Small intestine (tissue), 16 donors: ENCODE results near the gene DOLK. TPM values are rescaled to one million over a fixed set of nuclear protein-coding genes. Genes with fewer than 3 reads are reported as not detected.

Experiments
- DNase-seq, 2 donors: peaks; one replicate each; pipeline versions ENCODE4 v3.0.0 to v3.0.0-alpha.2; 2013
- FAIRE-seq: peaks from 2 replicates; lab custom pipeline; 2012; peaks lifted over from hg19 to GRCh38; lab: Jason Lieb, UNC
- H3K27ac ChIP-seq, 3 donors: one replicate each; pipeline ENCODE4 v1.5.1; 2013; ENCODE audit warnings: low read length in 2 of 3, mild to moderate bottlenecking in 2 of 3, control low read depth in 1 of 3, inconsistent platforms in 1 of 3, low read depth in 1 of 3, moderate library complexity in 1 of 3
- H3K27me3 ChIP-seq, 3 donors: one replicate each; pipeline ENCODE4 v1.6.1; 2013; ENCODE audit warnings: low read length in 3 of 3, inconsistent platforms in 1 of 3; ENCODE audit not compliant: control insufficient read depth in 3 of 3, insufficient read depth in 3 of 3
- H3K36me3 ChIP-seq, 3 donors: one replicate each; pipeline ENCODE4 v1.6.1; 2013; ENCODE audit warnings: low read length in 3 of 3, inconsistent platforms in 1 of 3, low read depth in 1 of 3, mild to moderate bottlenecking in 1 of 3, moderate library complexity in 1 of 3; ENCODE audit not compliant: control insufficient read depth in 3 of 3, insufficient read depth in 2 of 3
- H3K4me1 ChIP-seq, 3 donors: one replicate each; pipeline ENCODE4 v1.6.1; 2013; ENCODE audit warnings: low read length in 2 of 3, inconsistent platforms in 1 of 3, low read depth in 1 of 3, mild to moderate bottlenecking in 1 of 3, moderate library complexity in 1 of 3; ENCODE audit not compliant: control insufficient read depth in 3 of 3, insufficient read depth in 2 of 3
- H3K4me3 ChIP-seq, 3 donors: one replicate each; pipeline ENCODE4 v1.5.1; 2013; ENCODE audit warnings: low read length in 3 of 3, control low read depth in 1 of 3, inconsistent platforms in 1 of 3, low read depth in 1 of 3, mild to moderate bottlenecking in 1 of 3, moderate library complexity in 1 of 3
- H3K9me3 ChIP-seq, 2 donors: one replicate each; pipeline ENCODE4 v1.6.1; 2013; ENCODE audit warnings: low read depth in 1 of 2, low read length in 1 of 2; ENCODE audit not compliant: control insufficient read depth in 2 of 2, insufficient read depth in 1 of 2
- WGBS, 3 donors: extraction: QIAGEN DNeasy Blood & Tissue Kit; methylation state at CpG; one replicate each; pipeline ENCODE4 v1.1.7; 2013; 5-methylcytosine and 5-hydroxymethylcytosine counted together
- long read RNA-seq, 10 donors: transcript quantifications; one replicate each; lab custom pipeline, GENCODE V29; 2026
- polyA plus RNA-seq, 4 donors: library from polyadenylated mRNA; stranded (reverse) in 3 of 4; unstranded in 1 of 4; fragments of 200-250 nt in 3 of 4; fragments of 120-200 nt in 1 of 4; gene quantifications; one replicate each; pipeline versions ENCODE4 v1.2.1 to v1.2.3, GENCODE V29; 2013
- donor health status: healthy with polysubstance abuse.
- donor health status: control.
- donor health status: control.
- donor health status: Bipolar disorder and iron deficiency.
- donor health status: healthy.

Gene DOLK
- 10 to 100 TPM in 2 of 4 donors, 1 to 10 TPM in 2; 2.9 to 15.2 (median 9.2) TPM for polyA plus RNA-seq
- long read RNA-seq, donor 1, transcript DOLK-201 (1 exons, 2,090 nt), result major isoform, 27 of 27 reads
- long read RNA-seq, donor 1, partial matches to known transcripts, result 0 of 27 reads
- long read RNA-seq, donor 1, other reads (novel, unspliced or antisense), result 0 of 27 reads
- long read RNA-seq, donor 2, transcript DOLK-201 (1 exons, 2,090 nt), result major isoform, 6 of 6 reads
- long read RNA-seq, donor 2, partial matches to known transcripts, result 0 of 6 reads
- long read RNA-seq, donor 2, other reads (novel, unspliced or antisense), result 0 of 6 reads
- long read RNA-seq, donor 3, transcript DOLK-201 (1 exons, 2,090 nt), result major isoform, 19 of 19 reads
- long read RNA-seq, donor 3, partial matches to known transcripts, result 0 of 19 reads
- long read RNA-seq, donor 3, other reads (novel, unspliced or antisense), result 0 of 19 reads
- long read RNA-seq, donor 4, partial matches to known transcripts, result 0 of 1 reads
- long read RNA-seq, donor 4, other reads (novel, unspliced or antisense), result 0 of 1 reads
- long read RNA-seq, donor 5, transcript DOLK-201 (1 exons, 2,090 nt), result major isoform, 7 of 7 reads
- long read RNA-seq, donor 5, partial matches to known transcripts, result 0 of 7 reads
- long read RNA-seq, donor 5, other reads (novel, unspliced or antisense), result 0 of 7 reads
- long read RNA-seq, donor 6, transcript DOLK-201 (1 exons, 2,090 nt), result major isoform, 12 of 12 reads
- long read RNA-seq, donor 6, partial matches to known transcripts, result 0 of 12 reads
- long read RNA-seq, donor 6, other reads (novel, unspliced or antisense), result 0 of 12 reads
- long read RNA-seq, donor 7, result 0 reads
- long read RNA-seq, donor 8, partial matches to known transcripts, result 0 of 2 reads
- long read RNA-seq, donor 8, other reads (novel, unspliced or antisense), result 0 of 2 reads
- long read RNA-seq, donor 9, partial matches to known transcripts, result 0 of 3 reads
- long read RNA-seq, donor 9, other reads (novel, unspliced or antisense), result 0 of 3 reads
- long read RNA-seq, donor 10, transcript DOLK-201 (1 exons, 2,090 nt), result major isoform, 21 of 21 reads
- long read RNA-seq, donor 10, partial matches to known transcripts, result 0 of 21 reads
- long read RNA-seq, donor 10, other reads (novel, unspliced or antisense), result 0 of 21 reads

- no peaks in the 10 kb centered on the region for H3K27me3 ChIP-seq
- FAIRE-seq (no peak), DNase-seq (peak; percentile 92 to 98)
- H3K4me3 ChIP-seq, result peak within 1 kb of the TSS; percentile 65 to 95 (median 77)
- 0 to 1% (median 0%) methylated on average over 66 to 86 of the region's 86 CpGs for WGBS, 3 donors
- H3K36me3 ChIP-seq, result peaks cover 0 to 51% (median 2%) of the 10 kb centered on the region in 3 donors
- H3K9me3 ChIP-seq, result no peaks in the 10 kb centered on the region
- peaks cover 3 to 14% (median 3%) of the 10 kb centered on the region in 3 donors for H3K4me1 ChIP-seq
- peak within 1 kb of the TSS; percentile 88 to 92 (median 91) for H3K27ac ChIP-seq
Observed at GRCh38 chr9:128947527-128948301, at the start of gene DOLK, which contains the start of gene NUP188. DOLK (minus strand) TSS chr9:128947603; CDS start chr9:128947303, 300 bp downstream. NUP188 (plus strand) TSS chr9:128947699; CDS start chr9:128947720, 21 bp downstream.

GRCh38 chr9:128995791-128996190 is 48.4 kb upstream of the DOLK start:
- Histone ChIP-seq H3K9me3 (no peaks in the 10 kb centered on the region), H3K27ac (no peak overlapping the region), H3K4me3 (no peak overlapping the region), H3K4me1 (no peaks in the 10 kb centered on the region), H3K27me3 (no peaks in the 10 kb centered on the region), H3K36me3 (peaks cover 26 to 80% (median 26%) of the 10 kb centered on the region in 3 donors)
- WGBS, 3 donors, result 88 to 98% (median 96%) methylated on average over 5 of the region's 5 CpGs
- DNase-seq (no peak), FAIRE-seq (no peak)

GRCh38 chr9:128992995-128993394 is 45.6 kb upstream of the DOLK start:
- DNase-seq, result peak in 1 of 2 donors; percentile 17
- Histone ChIP-seq H3K27ac (no peak overlapping the region), H3K27me3 (no peaks in the 10 kb centered on the region), H3K4me1 (no peaks in the 10 kb centered on the region), H3K4me3 (no peak overlapping the region), H3K9me3 (no peaks in the 10 kb centered on the region), H3K36me3 (peaks cover 15 to 73% (median 19%) of the 10 kb centered on the region in 3 donors)
- 68 to 80% (median 75%) methylated on average over 7 of the region's 7 CpGs for WGBS, 3 donors
- no peak for FAIRE-seq

- no peak for FAIRE-seq
- no peaks in the 10 kb centered on the region for H3K9me3 ChIP-seq
- peaks cover 9 to 64% (median 13%) of the 10 kb centered on the region in 3 donors for H3K36me3 ChIP-seq
- no peak overlapping the region for H3K27ac ChIP-seq
- no peak overlapping the region for H3K4me3 ChIP-seq
- H3K4me1 ChIP-seq, result no peaks in the 10 kb centered on the region
- WGBS, 3 donors, result 88 to 96% (median 94%) methylated on average over 5 of the region's 5 CpGs
- no peaks in the 10 kb centered on the region for H3K27me3 ChIP-seq
- no peak for DNase-seq
Observed at GRCh38 chr9:128987805-128988204, 40.4 kb upstream of the DOLK start.

GRCh38 chr9:128986671-128987070 is 39.3 kb upstream of the DOLK start:
- no peak for DNase-seq
- peaks cover 13 to 67% (median 13%) of the 10 kb centered on the region in 3 donors for H3K36me3 ChIP-seq
- WGBS, 3 donors, result 89 to 96% (median 93%) methylated on average over 5 of the region's 5 CpGs
- H3K27me3 ChIP-seq, result no peaks in the 10 kb centered on the region
- no peak overlapping the region for H3K27ac ChIP-seq
- H3K9me3 ChIP-seq, result no peaks in the 10 kb centered on the region
- H3K4me1 ChIP-seq, result no peaks in the 10 kb centered on the region
- no peak for FAIRE-seq
- H3K4me3 ChIP-seq, result no peak overlapping the region

- no peak overlapping the region for H3K4me3 ChIP-seq
Observed at GRCh38 chr9:128983536-128983935, 36.1 kb upstream of the DOLK start.

GRCh38 chr9:128979111-128979510 is 31.7 kb upstream of the DOLK start:
- no peak overlapping the region for H3K27ac ChIP-seq
- DNase-seq (no peak), FAIRE-seq (no peak)
- no peaks in the 10 kb centered on the region for H3K9me3 ChIP-seq
- peaks cover 25 to 74% (median 29%) of the 10 kb centered on the region in 3 donors for H3K36me3 ChIP-seq
- WGBS, 3 donors, result 92 to 96% (median 92%) methylated on average over 3 of the region's 3 CpGs
- H3K27me3 ChIP-seq, result no peaks in the 10 kb centered on the region
- H3K4me1 ChIP-seq, result no peaks in the 10 kb centered on the region
- H3K4me3 ChIP-seq, result no peak overlapping the region

More at GRCh38 chr9:128983536-128983935, 36.1 kb upstream of the DOLK start:
- no peak for DNase-seq
- FAIRE-seq, result no peak
- H3K27ac ChIP-seq, result no peak overlapping the region
- H3K36me3 ChIP-seq, result peaks cover 25 to 59% (median 28%) of the 10 kb centered on the region in 3 donors
- 93 to 98% (median 96%) methylated on average over 8 of the region's 8 CpGs for WGBS, 3 donors
- H3K4me1 ChIP-seq, result no peaks in the 10 kb centered on the region
- H3K27me3 ChIP-seq, result no peaks in the 10 kb centered on the region
- H3K9me3 ChIP-seq, result no peaks in the 10 kb centered on the region
